GM12891 (cell line): Measurements from ENCODE around the gene EEFSEC.

ENCODE experiments used
- DNase-seq: peaks from one replicate; pipeline ENCODE4 v3.0.0; 2011; ENCODE audit warnings: low spot score; ENCODE audit not compliant: insufficient read length
- FAIRE-seq: peaks from 2 replicates; lab custom pipeline; 2011; peaks lifted over from hg19 to GRCh38; lab: Jason Lieb, UNC
- PAX5 ChIP-seq: IDR thresholded peaks from 2 replicates; pipeline ENCODE4 v1.6.1; 2011; ENCODE audit warnings: low read length, moderate library complexity, mild to moderate bottlenecking; ENCODE audit not compliant: insufficient read depth, severe bottlenecking
- POLR2A ChIP-seq: IDR thresholded peaks from 2 replicates; pipeline ENCODE4 v1.6.1; 2011; ENCODE audit warnings: low read depth, low read length, control low read depth
- POLR2AphosphoS5 ChIP-seq: IDR thresholded peaks from 2 replicates; pipeline ENCODE4 v1.6.1; 2011; ENCODE audit warnings: low read depth, low read length, control low read depth
- POU2F2 ChIP-seq: IDR thresholded peaks from 2 replicates; pipeline ENCODE4 v1.6.1; 2011; ENCODE audit warnings: low read depth, mild to moderate bottlenecking, control low read depth, low read length, moderate library complexity
- SPI1 ChIP-seq: IDR thresholded peaks from 2 replicates; pipeline ENCODE4 v1.6.1; 2011; ENCODE audit warnings: low read depth, low read length, control low read depth
- TAF1 ChIP-seq: IDR thresholded peaks from 2 replicates; pipeline ENCODE4 v1.6.1; 2011; ENCODE audit warnings: low read depth, low read length, control low read depth

The EEFSEC gene

GRCh38 chr3:128227507-128227906 is 74.2 kb downstream of the EEFSEC start:
- no peak for DNase-seq
- no peak for FAIRE-seq
- TF ChIP-seq PAX5 (no peak), POLR2A (no peak), POLR2AphosphoS5 (no peak), SPI1 (no peak), TAF1 (no peak), POU2F2 (no peak)

- FAIRE-seq: no peak
- TF ChIP-seq TAF1 (no peak), SPI1 (no peak), POLR2A (no peak), PAX5 (no peak), POLR2AphosphoS5 (no peak), POU2F2 (no peak)
- DNase-seq: no peak
These were observed 75.2 kb downstream of the EEFSEC start for GRCh38 chr3:128228366-128228910.

- DNase-seq: no peak
- TF ChIP-seq PAX5: no peak
- TF ChIP-seq TAF1: no peak
- no peak for TF ChIP-seq SPI1
- TF ChIP-seq POLR2AphosphoS5: no peak
- no peak for TF ChIP-seq POU2F2
- FAIRE-seq: no peak
These were observed 76.0 kb downstream of the EEFSEC start for GRCh38 chr3:128229106-128229857.

- FAIRE-seq (no peak), DNase-seq (no peak)
- TF ChIP-seq POLR2AphosphoS5 (no peak), PAX5 (no peak), POU2F2 (no peak)
These were observed 78.3 kb downstream of the EEFSEC start for GRCh38 chr3:128231606-128232005.

- DNase-seq (no peak), FAIRE-seq (no peak)
- TF ChIP-seq POLR2AphosphoS5: no peak
- no peak for TF ChIP-seq POLR2A
- TF ChIP-seq POU2F2: no peak
- no peak for TF ChIP-seq PAX5
- TF ChIP-seq SPI1: no peak
- no peak for TF ChIP-seq TAF1
These were observed 79.3 kb downstream of the EEFSEC start for GRCh38 chr3:128232376-128233178.

- TF ChIP-seq SPI1 (no peak), POLR2AphosphoS5 (no peak), POU2F2 (no peak), POLR2A (no peak), TAF1 (no peak), PAX5 (no peak)
- DNase-seq (no peak), FAIRE-seq (no peak)
These were observed 82.1 kb downstream of the EEFSEC start for GRCh38 chr3:128235207-128235926.

- TF ChIP-seq POU2F2 (no peak), POLR2A (no peak)
- FAIRE-seq: no peak
- DNase-seq: no peak
These were observed 83.4 kb downstream of the EEFSEC start for GRCh38 chr3:128236657-128237056.

- DNase-seq: no peak
- TF ChIP-seq POLR2A: no peak
- no peak for TF ChIP-seq TAF1
- TF ChIP-seq POLR2AphosphoS5: no peak
- no peak for TF ChIP-seq SPI1
- TF ChIP-seq PAX5: no peak
- FAIRE-seq: no peak
These were observed 84.3 kb downstream of the EEFSEC start for GRCh38 chr3:128237348-128238183.

GRCh38 chr3:128238184-128238489 is 84.9 kb downstream of the EEFSEC start:
- no peak for FAIRE-seq
- DNase-seq: no peak
- TF ChIP-seq POLR2AphosphoS5: no peak
- TF ChIP-seq SPI1: no peak
- TF ChIP-seq POU2F2: no peak
- no peak for TF ChIP-seq PAX5
- no peak for TF ChIP-seq TAF1
- no peak for TF ChIP-seq POLR2A

- no peak for DNase-seq
- no peak for FAIRE-seq
- TF ChIP-seq TAF1: no peak
- TF ChIP-seq PAX5: no peak
These were observed 86.0 kb downstream of the EEFSEC start for GRCh38 chr3:128239304-128239703.
